ENCODE data around the gene FOXG1.

The FOXG1 gene

GRCh38 chr14:28767030-28767852 lies 654 bp downstream of the FOXG1 start:
- H3K27me3 Mint-ChIP-seq = peaks cover 70% of the 10 kb centered on the region
- peaks cover 7% of the 10 kb centered on the region for H3K9me3 Mint-ChIP-seq
- no peak overlapping the region for H3K27ac Mint-ChIP-seq
- peak overlapping the region; percentile 49 for H3K4me3 Mint-ChIP-seq
- H3K36me3 Mint-ChIP-seq (ENCODE audit: low read depth) = no peaks in the 10 kb centered on the region
- intact Hi-C loops (cut with micrococcal nuclease) = no loop called here
- peaks cover 12% of the 10 kb centered on the region for H3K4me1 Mint-ChIP-seq (ENCODE audit: low read depth)

- H3K4me1 Mint-ChIP-seq (ENCODE audit: low read depth) = peaks cover 12% of the 10 kb centered on the region
- no peak overlapping the region for H3K27ac Mint-ChIP-seq
- no peaks in the 10 kb centered on the region for H3K36me3 Mint-ChIP-seq (ENCODE audit: low read depth)
- H3K27me3 Mint-ChIP-seq = peaks cover 70% of the 10 kb centered on the region
- peaks cover 7% of the 10 kb centered on the region for H3K9me3 Mint-ChIP-seq
- H3K4me3 Mint-ChIP-seq = no peak overlapping the region
- intact Hi-C loops (cut with micrococcal nuclease) = no loop called here
These were observed 1.5 kb downstream of the FOXG1 start for GRCh38 chr14:28767853-28768741.

DNA sequence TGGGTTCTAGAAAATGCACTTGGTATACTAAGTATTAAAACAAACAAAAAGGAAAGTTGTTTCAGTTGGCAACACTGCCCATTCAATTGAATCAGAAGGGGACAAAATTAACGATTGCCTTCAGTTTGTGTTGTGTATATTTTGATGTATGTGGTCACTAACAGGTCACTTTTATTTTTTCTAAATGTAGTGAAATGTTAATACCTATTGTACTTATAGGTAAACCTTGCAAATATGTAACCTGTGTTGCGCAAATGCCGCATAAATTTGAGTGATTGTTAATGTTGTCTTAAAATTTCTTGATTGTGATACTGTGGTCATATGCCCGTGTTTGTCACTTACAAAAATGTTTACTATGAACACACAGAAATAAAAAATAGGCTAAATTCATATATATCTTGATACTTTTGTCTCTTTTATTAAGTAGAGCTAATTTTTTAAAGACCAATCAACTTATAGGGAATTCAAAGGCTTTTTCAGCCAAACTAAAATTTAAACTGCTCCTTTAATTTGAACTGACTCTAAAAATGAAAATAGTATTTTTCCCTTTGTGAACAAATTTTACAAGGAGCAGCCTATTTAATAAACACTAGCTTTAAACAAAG lies 2.8 kb downstream of the FOXG1 start:
- no peaks in the 10 kb centered on the region for H3K36me3 Mint-ChIP-seq (ENCODE audit: low read depth)
- peaks cover 12% of the 10 kb centered on the region for H3K4me1 Mint-ChIP-seq (ENCODE audit: low read depth)
- H3K27me3 Mint-ChIP-seq = peaks cover 73% of the 10 kb centered on the region
- peaks cover 7% of the 10 kb centered on the region for H3K9me3 Mint-ChIP-seq
- intact Hi-C loops (cut with micrococcal nuclease) = no loop called here
- no peak overlapping the region for H3K27ac Mint-ChIP-seq
- no peak overlapping the region for H3K4me3 Mint-ChIP-seq

DNA sequence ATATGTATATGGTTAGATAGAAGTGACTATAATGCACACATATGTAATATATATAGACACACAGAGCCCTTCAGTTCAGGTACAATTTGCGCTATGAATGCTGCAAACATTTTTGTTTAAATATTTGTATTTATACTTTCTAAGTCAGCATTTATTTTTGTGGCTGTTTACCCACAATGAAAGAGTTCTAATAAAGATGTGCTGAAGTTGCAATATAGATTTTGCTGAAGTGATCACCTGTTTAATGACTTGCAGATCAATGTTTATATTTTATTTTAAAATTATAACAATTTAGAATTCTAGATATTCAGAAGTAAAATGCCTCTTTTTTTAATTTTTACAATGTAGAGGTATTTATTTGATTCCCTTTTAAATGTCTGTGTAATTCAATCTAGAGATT lies 3.5 kb downstream of the FOXG1 start:
- H3K9me3 Mint-ChIP-seq = peaks cover 7% of the 10 kb centered on the region
- H3K4me1 Mint-ChIP-seq (ENCODE audit: low read depth) = peaks cover 12% of the 10 kb centered on the region
- H3K27me3 Mint-ChIP-seq = peaks cover 73% of the 10 kb centered on the region
- no peak overlapping the region for H3K4me3 Mint-ChIP-seq
- H3K27ac Mint-ChIP-seq = no peak overlapping the region
- intact Hi-C loops (cut with micrococcal nuclease) = no loop called here
- no peaks in the 10 kb centered on the region for H3K36me3 Mint-ChIP-seq (ENCODE audit: low read depth)

DNA sequence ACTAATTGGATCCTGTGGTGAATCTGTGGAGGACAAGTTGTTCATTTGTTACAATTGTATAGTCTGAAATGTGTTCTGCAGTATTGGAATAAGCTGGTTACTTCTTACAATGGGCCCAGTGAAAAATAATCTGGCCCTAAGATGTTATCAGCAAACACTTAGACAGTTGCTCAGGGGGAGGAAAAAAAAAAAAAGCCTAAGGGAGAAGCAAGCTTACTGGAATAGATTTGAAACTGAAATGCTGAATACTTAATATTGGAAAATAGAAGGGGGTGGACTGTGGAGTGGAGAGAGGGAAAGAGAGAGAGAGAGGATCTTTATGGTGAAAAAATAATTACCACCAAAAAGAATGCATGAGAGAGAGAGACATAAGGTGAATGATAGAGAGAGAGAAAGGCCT lies 4.0 kb downstream of the FOXG1 start:
- Mint-ChIP-seq H3K36me3 (ENCODE audit: low read depth) (no peaks in the 10 kb centered on the region), H3K4me3 (no peak overlapping the region), H3K4me1 (ENCODE audit: low read depth) (peaks cover 8% of the 10 kb centered on the region), H3K27ac (no peak overlapping the region), H3K9me3 (peaks cover 7% of the 10 kb centered on the region), H3K27me3 (peaks cover 73% of the 10 kb centered on the region)
- intact Hi-C loops (cut with micrococcal nuclease) = no loop called here

GRCh38 chr14:28771168-28771567 lies 4.6 kb downstream of the FOXG1 start:
- H3K36me3 Mint-ChIP-seq (ENCODE audit: low read depth) = no peaks in the 10 kb centered on the region
- H3K27ac Mint-ChIP-seq = no peak overlapping the region
- peaks cover 3% of the 10 kb centered on the region for H3K4me1 Mint-ChIP-seq (ENCODE audit: low read depth)
- peaks cover 73% of the 10 kb centered on the region for H3K27me3 Mint-ChIP-seq
- intact Hi-C loops (cut with micrococcal nuclease) = no loop called here
- peaks cover 7% of the 10 kb centered on the region for H3K9me3 Mint-ChIP-seq
- no peak overlapping the region for H3K4me3 Mint-ChIP-seq

DNA sequence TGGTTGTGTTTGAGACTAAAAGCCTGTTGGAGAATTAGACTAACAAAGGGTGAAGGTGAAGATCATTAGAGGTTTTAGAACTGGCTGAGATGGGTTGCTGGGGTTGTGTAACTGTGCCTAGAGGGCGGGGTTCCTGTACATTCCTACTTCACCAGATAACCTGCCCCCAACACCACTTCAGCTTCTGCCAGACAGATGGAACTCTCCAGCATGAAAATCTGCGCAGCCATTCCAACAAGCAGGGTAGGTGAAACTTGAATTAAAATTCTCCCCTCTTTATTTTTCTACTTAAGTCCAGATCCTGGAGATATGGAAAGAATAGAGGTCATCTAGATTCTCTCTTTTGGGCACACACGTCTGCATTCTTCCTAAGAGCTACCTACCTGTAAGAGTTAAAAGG lies 6.0 kb downstream of the FOXG1 start:
- Mint-ChIP-seq H3K4me3 (no peak overlapping the region), H3K9me3 (peaks cover 7% of the 10 kb centered on the region), H3K4me1 (ENCODE audit: low read depth) (no peaks in the 10 kb centered on the region), H3K27ac (no peak overlapping the region), H3K36me3 (ENCODE audit: low read depth) (no peaks in the 10 kb centered on the region), H3K27me3 (peaks cover 69% of the 10 kb centered on the region)
- intact Hi-C loops (cut with micrococcal nuclease) = no loop called here

DNA sequence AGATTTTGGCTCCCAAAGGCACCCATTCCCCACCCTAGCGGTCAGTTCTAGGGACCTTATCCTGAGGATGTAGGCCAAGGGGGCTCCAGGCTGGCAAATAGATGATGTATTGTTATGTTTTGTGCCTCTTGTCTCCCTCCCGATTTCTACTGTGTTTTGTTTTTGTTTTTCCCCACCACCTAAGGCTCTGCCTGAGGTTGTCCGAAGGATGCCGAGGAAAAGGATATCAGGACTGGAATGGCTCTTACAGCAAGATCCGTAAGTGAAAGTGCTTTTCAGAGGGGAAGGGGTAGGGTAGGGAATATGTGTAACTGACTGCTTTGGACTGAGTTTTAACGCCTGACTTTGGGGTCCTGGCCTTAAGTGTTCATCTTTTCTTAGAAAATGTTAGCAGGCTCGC lies 6.6 kb downstream of the FOXG1 start:
- intact Hi-C loops (cut with micrococcal nuclease) = no loop called here
- Mint-ChIP-seq H3K36me3 (ENCODE audit: low read depth) (no peaks in the 10 kb centered on the region), H3K27ac (no peak overlapping the region), H3K9me3 (peaks cover 3% of the 10 kb centered on the region), H3K4me1 (ENCODE audit: low read depth) (no peaks in the 10 kb centered on the region), H3K27me3 (peaks cover 69% of the 10 kb centered on the region), H3K4me3 (no peak overlapping the region)

GRCh38 chr14:28773861-28774691 lies 7.5 kb downstream of the FOXG1 start:
- Mint-ChIP-seq H3K4me1 (ENCODE audit: low read depth) (no peaks in the 10 kb centered on the region), H3K36me3 (ENCODE audit: low read depth) (no peaks in the 10 kb centered on the region), H3K27ac (no peak overlapping the region), H3K27me3 (peaks cover 69% of the 10 kb centered on the region), H3K4me3 (no peak overlapping the region), H3K9me3 (no peaks in the 10 kb centered on the region)
- intact Hi-C loops (cut with micrococcal nuclease) = no loop called here

DNA sequence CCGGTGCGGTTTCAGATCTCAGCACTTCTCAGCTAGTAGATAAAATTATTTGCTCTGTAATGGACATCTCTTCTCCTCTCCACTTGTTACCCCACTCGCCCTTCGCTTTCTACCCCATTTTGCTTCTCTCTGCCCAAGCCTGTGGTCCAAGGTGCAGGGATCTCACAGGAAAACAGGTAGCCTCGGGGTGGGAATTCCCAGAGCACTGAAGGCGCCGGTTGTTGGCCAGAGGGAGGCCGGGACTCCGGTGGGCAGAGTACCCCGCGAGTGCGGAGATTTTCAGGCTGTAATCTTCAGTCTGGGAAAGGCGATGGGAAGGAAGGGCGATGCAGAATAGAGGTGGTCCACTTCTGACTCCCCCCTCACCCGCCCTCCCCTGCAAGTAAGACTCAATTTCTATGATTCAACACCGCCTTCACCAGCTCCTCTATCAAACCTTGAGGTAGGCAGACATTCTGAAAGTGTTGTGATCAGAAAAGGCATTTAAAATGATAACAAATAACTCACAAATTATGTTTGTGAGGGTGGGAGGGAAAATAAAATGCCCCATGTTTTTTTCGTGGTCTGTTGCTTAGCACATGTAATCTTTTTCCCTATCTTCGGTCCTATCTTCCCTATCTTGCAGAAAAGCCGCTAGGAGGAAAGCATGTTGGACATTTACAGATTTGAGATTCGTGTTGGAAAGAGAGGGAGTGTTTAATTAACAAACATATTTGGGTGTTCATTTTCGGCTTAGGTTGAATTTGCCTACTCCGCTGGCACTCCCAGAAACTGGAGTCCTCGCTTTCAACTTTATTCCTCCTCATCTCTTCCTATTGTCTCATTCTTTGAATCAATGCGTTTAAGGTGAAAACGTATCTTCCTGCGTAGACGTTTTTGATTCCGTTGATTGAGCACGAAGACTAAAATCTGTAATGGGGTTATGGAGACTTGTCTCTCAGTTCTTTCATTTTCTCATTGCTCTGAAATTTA lies 8.5 kb downstream of the FOXG1 start:
- Mint-ChIP-seq H3K36me3 (ENCODE audit: low read depth) (no peaks in the 10 kb centered on the region), H3K9me3 (no peaks in the 10 kb centered on the region), H3K4me1 (ENCODE audit: low read depth) (no peaks in the 10 kb centered on the region), H3K4me3 (no peak overlapping the region), H3K27ac (no peak overlapping the region), H3K27me3 (peaks cover 71% of the 10 kb centered on the region)
- intact Hi-C loops (cut with micrococcal nuclease) = no loop called here

DNA sequence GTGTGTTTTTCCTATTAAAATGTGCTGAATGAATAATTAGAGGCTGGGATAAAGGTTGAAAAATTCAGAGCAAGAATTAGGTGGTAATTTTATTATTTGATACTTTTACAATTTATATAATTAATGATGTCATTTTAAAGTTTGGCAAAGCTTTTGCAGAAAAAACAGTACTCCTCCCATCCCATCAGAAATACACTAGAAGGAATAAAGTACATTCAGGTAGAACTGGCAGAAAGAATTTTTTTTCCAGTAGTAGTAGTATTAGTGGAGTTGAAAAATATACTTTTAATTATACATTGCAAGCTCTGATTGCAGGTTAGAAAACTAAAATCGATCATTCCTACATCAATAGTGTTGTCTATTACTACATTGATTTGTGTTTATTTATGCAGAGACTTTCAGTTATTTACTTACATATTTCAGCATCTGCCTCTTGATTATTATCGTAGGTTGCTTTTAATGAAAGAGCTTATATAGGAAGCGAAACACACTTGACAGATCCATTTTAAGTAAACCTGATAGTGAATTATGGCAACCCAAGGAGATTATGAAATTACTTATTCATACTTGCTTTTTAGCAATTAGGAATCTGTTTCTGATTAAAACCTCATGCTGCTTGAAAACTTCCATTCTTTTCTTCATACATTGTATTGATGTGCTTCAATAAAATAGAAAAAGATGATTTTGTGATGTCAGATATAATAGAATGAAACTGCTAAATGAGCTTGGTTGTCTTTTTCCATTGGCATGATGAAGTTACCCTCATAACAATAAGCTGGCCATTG lies 10.1 kb downstream of the FOXG1 start:
- H3K27me3 Mint-ChIP-seq = peaks cover 73% of the 10 kb centered on the region
- no peak overlapping the region for H3K4me3 Mint-ChIP-seq
- H3K4me1 Mint-ChIP-seq (ENCODE audit: low read depth) = no peaks in the 10 kb centered on the region
- no peaks in the 10 kb centered on the region for H3K36me3 Mint-ChIP-seq (ENCODE audit: low read depth)
- intact Hi-C loops (cut with micrococcal nuclease) = no loop called here
- H3K9me3 Mint-ChIP-seq = no peaks in the 10 kb centered on the region
- no peak overlapping the region for H3K27ac Mint-ChIP-seq

DNA sequence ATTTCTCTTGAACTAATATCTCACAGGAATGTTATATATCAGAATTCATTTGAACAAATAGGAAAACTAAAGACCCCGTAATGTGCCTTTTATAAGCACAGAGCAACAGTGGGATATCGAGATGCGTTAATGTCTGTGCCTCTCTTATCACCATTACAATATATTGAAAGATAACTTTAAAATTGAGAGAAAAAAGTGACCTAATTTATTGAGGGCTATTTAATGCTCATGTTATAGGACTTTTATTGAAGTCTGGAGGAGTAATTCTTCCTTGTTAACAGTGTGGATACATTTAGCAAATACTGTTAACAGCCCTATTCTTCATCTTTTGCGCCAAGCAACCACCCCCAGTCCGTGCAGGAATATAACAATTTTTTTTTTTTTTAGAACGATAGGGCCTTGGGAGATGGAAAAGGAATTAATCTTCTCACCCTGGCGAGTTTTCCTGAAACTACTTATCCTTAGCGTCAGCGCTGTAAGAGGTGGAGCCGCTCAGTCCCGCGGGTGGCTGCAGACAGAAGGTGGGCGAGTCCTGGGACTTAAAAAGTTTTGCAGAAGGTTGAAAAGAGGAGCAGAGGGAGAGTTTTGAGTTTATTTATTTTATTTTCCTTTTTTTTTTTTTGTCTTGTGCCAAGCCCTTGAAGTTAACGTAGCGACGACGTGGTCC lies 11.0 kb downstream of the FOXG1 start:
- Mint-ChIP-seq H3K4me1 (ENCODE audit: low read depth) (no peaks in the 10 kb centered on the region), H3K36me3 (ENCODE audit: low read depth) (no peaks in the 10 kb centered on the region), H3K27me3 (peaks cover 75% of the 10 kb centered on the region), H3K9me3 (no peaks in the 10 kb centered on the region), H3K27ac (no peak overlapping the region), H3K4me3 (no peak overlapping the region)
- intact Hi-C loops (cut with micrococcal nuclease) = no loop called here

Measured in dendritic cell treated with granulocyte-macrophage colony-stimulating factor and Interleukin-4, amounts not matched to agents 40 ng/mL and 50 ng/mL, for 4 days (primary cell).